ENCODE results near the gene PARM1. TPM values are rescaled to one million over a fixed set of nuclear protein-coding genes. Genes with fewer than 3 reads are reported as not detected.

The PARM1 gene
- polyA plus RNA-seq, 3 donors: 0.06 to 0.54 (median 0.27) TPM

- TF ChIP-seq, protein P1, sequence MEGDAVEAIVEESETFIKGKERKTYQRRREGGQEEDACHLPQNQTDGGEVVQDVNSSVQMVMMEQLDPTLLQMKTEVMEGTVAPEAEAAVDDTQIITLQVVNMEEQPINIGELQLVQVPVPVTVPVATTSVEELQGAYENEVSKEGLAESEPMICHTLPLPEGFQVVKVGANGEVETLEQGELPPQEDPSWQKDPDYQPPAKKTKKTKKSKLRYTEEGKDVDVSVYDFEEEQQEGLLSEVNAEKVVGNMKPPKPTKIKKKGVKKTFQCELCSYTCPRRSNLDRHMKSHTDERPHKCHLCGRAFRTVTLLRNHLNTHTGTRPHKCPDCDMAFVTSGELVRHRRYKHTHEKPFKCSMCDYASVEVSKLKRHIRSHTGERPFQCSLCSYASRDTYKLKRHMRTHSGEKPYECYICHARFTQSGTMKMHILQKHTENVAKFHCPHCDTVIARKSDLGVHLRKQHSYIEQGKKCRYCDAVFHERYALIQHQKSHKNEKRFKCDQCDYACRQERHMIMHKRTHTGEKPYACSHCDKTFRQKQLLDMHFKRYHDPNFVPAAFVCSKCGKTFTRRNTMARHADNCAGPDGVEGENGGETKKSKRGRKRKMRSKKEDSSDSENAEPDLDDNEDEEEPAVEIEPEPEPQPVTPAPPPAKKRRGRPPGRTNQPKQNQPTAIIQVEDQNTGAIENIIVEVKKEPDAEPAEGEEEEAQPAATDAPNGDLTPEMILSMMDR (IDR thresholded peaks at IDR 0.05): no peak
- peaks cover 33% of the 10 kb centered on the region for H3K4me1 Mint-ChIP-seq
- no peak overlapping the region for H3K27ac Mint-ChIP-seq
- peaks cover 0 to 1% (median 1%) of the 10 kb centered on the region in 3 donors for H3K27me3 Mint-ChIP-seq (ENCODE audit: low read depth in 3 of 3)
- H3K36me3 Mint-ChIP-seq: no peaks in the 10 kb centered on the region
- peaks cover 2 to 13% (median 6%) of the 10 kb centered on the region in 7 donors for H3K9me3 Mint-ChIP-seq
- no peaks in the 10 kb centered on the region for H3K36me3 ChIP-seq (replicated peaks in 1 of 2; ENCODE audit: control insufficient read depth in 1 of 2, insufficient read depth in 2 of 2, low read length in 2 of 2)
- no peak overlapping the region for H3K4me3 ChIP-seq (replicated peaks in 1 of 3; ENCODE audit: low read depth in 2 of 3, low read length in 3 of 3)
- H3K4me1 ChIP-seq (ENCODE audit: control insufficient read depth in 1 of 2, insufficient read depth in 2 of 2, low read length in 2 of 2): peaks cover 24 to 35% of the 10 kb centered on the region in 2 donors
- H3K4me3 Mint-ChIP-seq: no peak overlapping the region
- no peaks in the 10 kb centered on the region for H3K79me2 ChIP-seq (ENCODE audit: insufficient read depth, low read length)
- no peaks in the 10 kb centered on the region for H3K9me3 ChIP-seq (replicated peaks in 1 of 2; ENCODE audit: control insufficient read depth in 1 of 2, insufficient read depth in 1 of 2, low read length in 2 of 2)
- no peak for DNase-seq
- intact Hi-C loops (cut with micrococcal nuclease): no loop called here
- H3K27ac ChIP-seq (ENCODE audit: low read depth in 1 of 2, low read length in 2 of 2): no peak overlapping the region
- no peak overlapping the region for H3K4me2 ChIP-seq (replicated peaks; ENCODE audit: extremely low read depth, low read length, poor library complexity, severe bottlenecking)
- no CpG with 5 or more reads among the region's 1 CpG for WGBS (ENCODE audit: insufficient coverage)
- no peaks in the 10 kb centered on the region for H3K27me3 ChIP-seq (ENCODE audit: control insufficient read depth in 2 of 2, insufficient read depth in 2 of 2, low read length in 2 of 2)
- H3K9ac ChIP-seq (ENCODE audit: insufficient read depth, low read length, poor library complexity, severe bottlenecking): no peak overlapping the region
- no peaks in the 10 kb centered on the region for H4K20me1 ChIP-seq (ENCODE audit: insufficient read depth, low read length)
- H2AFZ ChIP-seq (ENCODE audit: insufficient read depth, low read depth, low read length, poor library complexity, severe bottlenecking): no peak overlapping the region
Measured at GRCh38 chr4:75037252-75037651, 104.3 kb downstream of the PARM1 start.

DNA sequence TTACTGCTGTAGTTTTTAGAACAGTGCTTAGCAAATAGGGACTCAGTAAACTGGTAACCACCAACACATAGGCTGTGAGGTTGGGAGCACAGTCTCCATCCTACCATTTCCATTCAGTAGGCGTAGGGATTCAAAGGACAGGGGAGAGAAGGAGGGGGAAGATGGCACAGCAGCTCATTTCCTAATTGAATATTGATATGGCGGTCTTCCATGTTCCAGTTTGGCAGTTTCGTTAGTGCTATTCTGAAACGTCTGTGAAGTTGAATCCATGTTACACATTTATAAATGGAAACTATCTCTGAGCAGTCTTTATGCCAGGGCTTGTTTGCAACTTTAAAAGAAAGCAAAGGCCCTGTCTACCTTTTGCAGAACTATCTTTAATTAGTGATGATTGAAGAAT is 105.5 kb downstream of the PARM1 start:
- peaks cover 0 to 1% (median 1%) of the 10 kb centered on the region in 3 donors for H3K27me3 Mint-ChIP-seq (ENCODE audit: low read depth in 3 of 3)
- Histone ChIP-seq H4K20me1 (ENCODE audit: insufficient read depth, low read length) (no peaks in the 10 kb centered on the region), H3K4me1 (ENCODE audit: control insufficient read depth in 1 of 2, insufficient read depth in 2 of 2, low read length in 2 of 2) (peaks cover 24 to 35% of the 10 kb centered on the region in 2 donors), H3K9ac (ENCODE audit: insufficient read depth, low read length, poor library complexity, severe bottlenecking) (no peak overlapping the region), H3K36me3 (replicated peaks in 1 of 2; ENCODE audit: control insufficient read depth in 1 of 2, insufficient read depth in 2 of 2, low read length in 2 of 2) (no peaks in the 10 kb centered on the region), H3K4me2 (replicated peaks; ENCODE audit: extremely low read depth, low read length, poor library complexity, severe bottlenecking) (no peak overlapping the region), H3K4me3 (replicated peaks in 1 of 3; ENCODE audit: low read depth in 2 of 3, low read length in 3 of 3) (no peak overlapping the region), H3K27ac (ENCODE audit: low read depth in 1 of 2, low read length in 2 of 2) (no peak overlapping the region), H3K9me3 (replicated peaks in 1 of 2; ENCODE audit: control insufficient read depth in 1 of 2, insufficient read depth in 1 of 2, low read length in 2 of 2) (no peaks in the 10 kb centered on the region), H3K79me2 (ENCODE audit: insufficient read depth, low read length) (no peaks in the 10 kb centered on the region), H2AFZ (ENCODE audit: insufficient read depth, low read depth, low read length, poor library complexity, severe bottlenecking) (no peak overlapping the region), H3K27me3 (ENCODE audit: control insufficient read depth in 2 of 2, insufficient read depth in 2 of 2, low read length in 2 of 2) (no peaks in the 10 kb centered on the region)
- no peak overlapping the region for H3K27ac Mint-ChIP-seq
- TF ChIP-seq, protein P1 (IDR thresholded peaks at IDR 0.05): no peak
- H3K4me3 Mint-ChIP-seq: no peak overlapping the region
- H3K9me3 Mint-ChIP-seq: peaks cover 2 to 13% (median 6%) of the 10 kb centered on the region in 7 donors
- no peaks in the 10 kb centered on the region for H3K36me3 Mint-ChIP-seq
- intact Hi-C loops (cut with micrococcal nuclease): no loop called here
- H3K4me1 Mint-ChIP-seq: peaks cover 33% of the 10 kb centered on the region
- no CpG with 5 or more reads among the region's 4 CpGs for WGBS (ENCODE audit: insufficient coverage)
- no peak for DNase-seq
